Neural cell (in vitro differentiated cells): ENCODE results near the gene RPL38. TPM values are rescaled to one million over a fixed set of nuclear protein-coding genes. Genes with fewer than 3 reads are reported as not detected.

Experiments
- H2AFZ ChIP-seq: fragments of 200-600, 300-800 bp; sonication (generic), shearing (Covaris generic); 2 replicates; pipeline ENCODE4 v1.6.0; 2014; ENCODE audit warnings: low read depth, mild to moderate bottlenecking, antibody characterized with exemption, low read length, moderate library complexity
- H3F3A ChIP-seq: fragments of 200-600 bp; shearing (Covaris generic); 2 replicates; pipeline ENCODE4 v1.6.1; 2016; ENCODE audit warnings: mild to moderate bottlenecking, moderate library complexity, mixed read lengths, antibody characterized with exemption, low read length; ENCODE audit not compliant: insufficient read depth, poor library complexity, severe bottlenecking
- H3K27ac ChIP-seq: fragments of 200-600, 300-800 bp; sonication (generic), shearing (Covaris generic); 2 replicates; pipeline ENCODE4 v1.5.1; 2014; ENCODE audit warnings: mild to moderate bottlenecking, low read length, moderate library complexity
- H3K27me3 ChIP-seq: fragments of 300-800, 200-600 bp; sonication (generic), shearing (Covaris generic); 2 replicates; pipeline ENCODE4 v1.6.0; 2014; ENCODE audit warnings: mild to moderate bottlenecking, low read depth, low read length, moderate library complexity; ENCODE audit not compliant: insufficient read depth
- H3K36me3 ChIP-seq: fragments of 300-800, 200-600 bp; sonication (generic), shearing (Covaris generic); 2 replicates; pipeline ENCODE4 v1.5.1; 2014; ENCODE audit warnings: mild to moderate bottlenecking, antibody characterized with exemption, low read length, moderate library complexity; ENCODE audit not compliant: insufficient read depth
- H3K4me2 ChIP-seq: fragments of 300-800, 200-600 bp; sonication (generic), shearing (Covaris generic); 2 replicates; pipeline ENCODE4 v1.6.0; 2014; ENCODE audit warnings: mild to moderate bottlenecking, low read length
- H3K4me3 ChIP-seq: fragments of 300-800, 200-600 bp; sonication (generic), shearing (Covaris generic); 2 replicates; pipeline ENCODE4 v1.5.1; 2014; ENCODE audit warnings: mild to moderate bottlenecking, low read length, moderate library complexity
- H3K79me2 ChIP-seq: fragments of 200-600 bp; shearing (Covaris generic); replicated peaks from 2 replicates; pipeline ENCODE4 v1.6.0; 2014; ENCODE audit warnings: mild to moderate bottlenecking, low read length, moderate library complexity; ENCODE audit not compliant: insufficient read depth
- H3K9ac ChIP-seq: fragments of 300-800, 200-600 bp; sonication (generic), shearing (Covaris generic); 2 replicates; pipeline ENCODE4 v1.6.1; 2016; ENCODE audit warnings: mild to moderate bottlenecking, low read length, mixed read lengths
- H3K9me2 ChIP-seq: fragments of 200-600 bp; shearing (Covaris generic); 2 replicates; pipeline ENCODE4 v1.6.1; 2016; ENCODE audit warnings: mild to moderate bottlenecking, low read length, mixed read lengths; ENCODE audit not compliant: insufficient read depth
- H3K9me3 ChIP-seq: fragments of 200-600, 300-800 bp; sonication (generic), shearing (Covaris generic); 2 replicates; pipeline ENCODE4 v1.6.1; 2016; ENCODE audit warnings: mild to moderate bottlenecking, mixed run types, low read length, moderate library complexity, mixed read lengths
- H4K20me1 ChIP-seq: fragments of 200-600 bp; shearing (Covaris generic); 2 replicates; pipeline ENCODE4 v1.6.1; 2016; ENCODE audit warnings: mild to moderate bottlenecking, mixed run types; ENCODE audit not compliant: insufficient read depth
- CTCF ChIP-seq: fragments of 450-650 bp; IDR thresholded peaks from 2 replicates; pipeline ENCODE4 v1.5.1; 2014; ENCODE audit warnings: antibody characterized with exemption, mild to moderate bottlenecking, moderate library complexity; ENCODE audit not compliant: poor library complexity, severe bottlenecking
- EP300 ChIP-seq: fragments of 450-650 bp; conservative IDR thresholded peaks from 2 replicates; pipeline ENCODE4 v1.6.1; 2014; ENCODE audit warnings: antibody characterized with exemption, mild to moderate bottlenecking, moderate library complexity; ENCODE audit not compliant: poor library complexity, severe bottlenecking
- EZH2 ChIP-seq: fragments of 200-600, 300-800 bp; shearing (Covaris generic), sonication (generic); IDR thresholded peaks from 2 replicates; pipeline ENCODE4 v1.6.1; 2014; ENCODE audit warnings: antibody characterized with exemption, low read length, borderline replicate concordance, mild to moderate bottlenecking; ENCODE audit not compliant: insufficient read depth, poor library complexity, severe bottlenecking
- MXI1 ChIP-seq: fragments of 450-650 bp; conservative IDR thresholded peaks from 2 replicates; pipeline ENCODE4 v1.6.1; 2014; ENCODE audit warnings: antibody characterized with exemption, mild to moderate bottlenecking; ENCODE audit not compliant: poor library complexity, severe bottlenecking
- POLR2AphosphoS5 ChIP-seq: IDR thresholded peaks from 2 replicates; pipeline ENCODE4 v1.6.1; 2012
- RAD21 ChIP-seq: fragments of 450-650 bp; conservative IDR thresholded peaks from 2 replicates; pipeline ENCODE4 v1.6.1; 2014; ENCODE audit warnings: antibody characterized with exemption, mild to moderate bottlenecking, moderate library complexity
- SMC3 ChIP-seq: fragments of 450-650 bp; conservative IDR thresholded peaks from 2 replicates; pipeline ENCODE4 v1.6.1; 2014; ENCODE audit warnings: antibody characterized with exemption, mild to moderate bottlenecking, moderate library complexity; ENCODE audit not compliant: poor library complexity
- TAF1 ChIP-seq: IDR thresholded peaks from 2 replicates; pipeline ENCODE4 v1.6.1; 2012; ENCODE audit warnings: low read depth
- polyA plus RNA-seq: library from polyadenylated mRNA; depleted of rRNA; stranded (reverse); fragments of >200 nt; gene quantifications from 2 replicates; pipeline ENCODE4 v1.2.3, GENCODE V29; 2014
- TF ChIP-seq, protein P1 (sequence below): IDR thresholded peaks from 2 replicates; pipeline ENCODE4 v1.6.1; 2012; ENCODE audit warnings: borderline replicate concordance

The RPL38 gene
- polyA plus RNA-seq, 1 donor from 2014 or later: 378 TPM

DNA sequence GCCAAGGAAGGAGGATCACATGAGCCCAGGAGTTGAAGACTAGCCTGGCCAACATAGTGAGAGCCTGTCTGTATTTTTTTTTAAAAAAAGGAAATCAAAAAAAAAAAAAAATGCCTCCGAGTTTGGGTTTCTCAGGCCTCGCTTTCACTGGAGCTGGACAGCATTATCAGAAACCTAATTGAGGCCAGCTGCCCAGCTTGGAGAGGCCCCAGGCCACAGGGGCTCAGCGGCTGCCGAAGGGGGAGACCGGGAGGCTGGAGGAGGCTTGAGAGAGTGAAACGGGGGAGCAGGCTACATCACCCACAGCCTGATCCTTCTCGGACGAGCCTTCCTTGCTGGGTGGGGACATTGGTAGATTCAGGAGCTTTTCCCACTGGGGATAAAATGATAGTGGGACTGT lies 15.0 kb downstream of the RPL38 start:
- Histone ChIP-seq H4K20me1 (no peaks in the 10 kb centered on the region), H3K79me2 (no peaks in the 10 kb centered on the region), H3K27ac (no peak overlapping the region), H3K4me3 (no peak overlapping the region), H3K9me3 (no peaks in the 10 kb centered on the region), H3K36me3 (no peaks in the 10 kb centered on the region), H2AFZ (no peak overlapping the region), H3K9me2 (no peaks in the 10 kb centered on the region), H3K27me3 (peaks cover 20% of the 10 kb centered on the region), H3F3A (no peaks in the 10 kb centered on the region), H3K4me2 (no peak overlapping the region), H3K9ac (no peak overlapping the region)
- TF ChIP-seq CTCF (no peak), TAF1 (no peak), EZH2 (no peak), RAD21 (no peak), MXI1 (no peak), SMC3 (no peak), POLR2AphosphoS5 (no peak), EP300 (no peak)
- TF ChIP-seq, protein P1, sequence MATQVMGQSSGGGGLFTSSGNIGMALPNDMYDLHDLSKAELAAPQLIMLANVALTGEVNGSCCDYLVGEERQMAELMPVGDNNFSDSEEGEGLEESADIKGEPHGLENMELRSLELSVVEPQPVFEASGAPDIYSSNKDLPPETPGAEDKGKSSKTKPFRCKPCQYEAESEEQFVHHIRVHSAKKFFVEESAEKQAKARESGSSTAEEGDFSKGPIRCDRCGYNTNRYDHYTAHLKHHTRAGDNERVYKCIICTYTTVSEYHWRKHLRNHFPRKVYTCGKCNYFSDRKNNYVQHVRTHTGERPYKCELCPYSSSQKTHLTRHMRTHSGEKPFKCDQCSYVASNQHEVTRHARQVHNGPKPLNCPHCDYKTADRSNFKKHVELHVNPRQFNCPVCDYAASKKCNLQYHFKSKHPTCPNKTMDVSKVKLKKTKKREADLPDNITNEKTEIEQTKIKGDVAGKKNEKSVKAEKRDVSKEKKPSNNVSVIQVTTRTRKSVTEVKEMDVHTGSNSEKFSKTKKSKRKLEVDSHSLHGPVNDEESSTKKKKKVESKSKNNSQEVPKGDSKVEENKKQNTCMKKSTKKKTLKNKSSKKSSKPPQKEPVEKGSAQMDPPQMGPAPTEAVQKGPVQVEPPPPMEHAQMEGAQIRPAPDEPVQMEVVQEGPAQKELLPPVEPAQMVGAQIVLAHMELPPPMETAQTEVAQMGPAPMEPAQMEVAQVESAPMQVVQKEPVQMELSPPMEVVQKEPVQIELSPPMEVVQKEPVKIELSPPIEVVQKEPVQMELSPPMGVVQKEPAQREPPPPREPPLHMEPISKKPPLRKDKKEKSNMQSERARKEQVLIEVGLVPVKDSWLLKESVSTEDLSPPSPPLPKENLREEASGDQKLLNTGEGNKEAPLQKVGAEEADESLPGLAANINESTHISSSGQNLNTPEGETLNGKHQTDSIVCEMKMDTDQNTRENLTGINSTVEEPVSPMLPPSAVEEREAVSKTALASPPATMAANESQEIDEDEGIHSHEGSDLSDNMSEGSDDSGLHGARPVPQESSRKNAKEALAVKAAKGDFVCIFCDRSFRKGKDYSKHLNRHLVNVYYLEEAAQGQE: no peak

- Histone ChIP-seq H3K27ac (no peak overlapping the region), H3K4me3 (no peak overlapping the region), H3K9ac (no peak overlapping the region), H2AFZ (no peak overlapping the region), H3K79me2 (no peaks in the 10 kb centered on the region), H4K20me1 (no peaks in the 10 kb centered on the region), H3K9me3 (no peaks in the 10 kb centered on the region), H3K9me2 (no peaks in the 10 kb centered on the region), H3K4me2 (no peak overlapping the region), H3F3A (no peaks in the 10 kb centered on the region), H3K36me3 (no peaks in the 10 kb centered on the region), H3K27me3 (peaks cover 8% of the 10 kb centered on the region)
- TF ChIP-seq SMC3 (no peak), TAF1 (no peak), POLR2AphosphoS5 (no peak), EZH2 (no peak), RAD21 (no peak), MXI1 (no peak), CTCF (no peak), EP300 (no peak)
- TF ChIP-seq, protein P1: no peak
Observed at GRCh38 chr17:74219576-74220133, 16.2 kb downstream of the RPL38 start.
